ENCODE results near the gene FZD10.

Gene FZD10

GRCh38 chr12:130131025-130131424 is 31.2 kb upstream of the FZD10 start:
- DNase-seq (ENCODE audit: low read depth in 2 of 2, low spot score in 1 of 2) = no peak

- DNase-seq (ENCODE audit: low read depth in 2 of 2, low spot score in 1 of 2) = no peak
Observed at GRCh38 chr12:130131801-130132200, 30.5 kb upstream of the FZD10 start.

- DNase-seq (ENCODE audit: low read depth in 2 of 2, low spot score in 1 of 2) = no peak
Observed at GRCh38 chr12:130132831-130133511, 29.3 kb upstream of the FZD10 start.

- no peak for DNase-seq (ENCODE audit: low read depth in 2 of 2, low spot score in 1 of 2)
Observed at GRCh38 chr12:130133851-130134562, 28.3 kb upstream of the FZD10 start.

GRCh38 chr12:130134563-130134915 is 27.7 kb upstream of the FZD10 start:
- DNase-seq (ENCODE audit: low read depth in 2 of 2, low spot score in 1 of 2) = no peak

- no peak for DNase-seq (ENCODE audit: low read depth in 2 of 2, low spot score in 1 of 2)
Observed at GRCh38 chr12:130136509-130137039, 25.7 kb upstream of the FZD10 start.

- no peak for DNase-seq (ENCODE audit: low read depth in 2 of 2, low spot score in 1 of 2)
Observed at GRCh38 chr12:130137040-130138018, 24.9 kb upstream of the FZD10 start.

GRCh38 chr12:130138478-130138877 is 23.8 kb upstream of the FZD10 start:
- DNase-seq (ENCODE audit: low read depth in 2 of 2, low spot score in 1 of 2) = no peak

GRCh38 chr12:130139567-130140421 is 22.5 kb upstream of the FZD10 start:
- no peak for DNase-seq (ENCODE audit: low read depth in 2 of 2, low spot score in 1 of 2)

- DNase-seq (ENCODE audit: low read depth in 2 of 2, low spot score in 1 of 2) = no peak
Observed at GRCh38 chr12:130141105-130141504, 21.2 kb upstream of the FZD10 start.

- no peak for DNase-seq (ENCODE audit: low read depth in 2 of 2, low spot score in 1 of 2)
Observed at GRCh38 chr12:130141901-130142683, 20.2 kb upstream of the FZD10 start.

- DNase-seq (ENCODE audit: low read depth in 2 of 2, low spot score in 1 of 2) = no peak
Observed at GRCh38 chr12:130142736-130143135, 19.5 kb upstream of the FZD10 start.

- DNase-seq (ENCODE audit: low read depth in 2 of 2, low spot score in 1 of 2) = no peak
Observed at GRCh38 chr12:130143136-130143535, 19.1 kb upstream of the FZD10 start.

- DNase-seq (ENCODE audit: low read depth in 2 of 2, low spot score in 1 of 2) = no peak
Observed at GRCh38 chr12:130144256-130144655, 18.0 kb upstream of the FZD10 start.

GRCh38 chr12:130145731-130146130 is 16.5 kb upstream of the FZD10 start:
- no peak for DNase-seq (ENCODE audit: low read depth in 2 of 2, low spot score in 1 of 2)

- no peak for DNase-seq (ENCODE audit: low read depth in 2 of 2, low spot score in 1 of 2)
Observed at GRCh38 chr12:130146176-130146931, 15.9 kb upstream of the FZD10 start.

- DNase-seq (ENCODE audit: low read depth in 2 of 2, low spot score in 1 of 2) = no peak
Observed at GRCh38 chr12:130147875-130148596, 14.2 kb upstream of the FZD10 start.

- no peak for DNase-seq (ENCODE audit: low read depth in 2 of 2, low spot score in 1 of 2)
Observed at GRCh38 chr12:130151846-130152245, 10.4 kb upstream of the FZD10 start.
